ENCODE results near the gene CHCHD3.
"Not testable (repeated sequence)": the region's sequence is repeated elsewhere in the genome, so short reads cannot be mapped to it uniquely, and the experiment has no call there.

CHCHD3 gene

DNA sequence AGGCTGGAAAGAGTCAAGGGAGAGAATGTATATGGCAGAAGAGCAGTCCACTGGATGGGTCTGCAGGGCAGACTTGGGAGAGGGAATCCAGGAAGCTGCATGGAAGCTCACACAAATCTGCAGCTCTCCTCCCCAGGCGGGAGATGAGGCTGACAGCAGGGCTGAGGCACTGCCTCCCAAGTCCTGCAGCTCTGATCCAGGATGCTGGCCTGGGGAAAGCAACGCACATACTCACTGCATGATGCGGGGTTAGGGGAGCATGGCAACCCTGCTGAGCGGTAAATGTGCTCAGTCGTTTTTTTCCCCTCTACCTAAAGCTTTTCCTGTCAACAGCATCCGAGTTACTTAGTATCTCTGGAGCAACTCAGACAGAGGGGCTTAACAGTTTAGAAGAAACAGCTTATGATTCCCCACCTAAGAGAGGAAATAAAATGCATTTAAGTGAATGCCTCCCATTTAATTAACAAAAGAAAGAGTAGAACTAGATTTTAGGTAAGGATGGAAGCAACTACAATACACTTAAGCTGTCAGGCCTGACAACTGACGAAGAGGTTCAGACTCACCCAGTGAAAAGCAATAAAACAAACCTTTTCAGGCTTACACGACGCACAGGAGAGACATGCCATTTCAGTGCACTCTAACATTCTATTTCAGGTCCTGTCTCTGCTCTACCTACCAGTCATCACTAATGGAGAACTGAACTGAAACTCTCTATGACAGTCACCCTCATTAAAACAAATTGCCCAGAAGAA, 37.0 kb downstream of the CHCHD3 start:
- no peak for TF ChIP-seq Cebpa-rat (IDR thresholded peaks at IDR 0.05)
- H3K4me1 ChIP-seq = peaks cover 0 to 5% (median 2%) of the 10 kb centered on the region in 10 experiments; a peak in 8 of 20 replicates
- H3K27ac ChIP-seq = no peak overlapping the region
- peaks cover 23 to 67% (median 40%) of the 10 kb centered on the region in 11 experiments; a peak in 20 of 22 replicates for H3K36me3 ChIP-seq
- H3K4me2 ChIP-seq = no peak overlapping the region
- H3K4me3 ChIP-seq = no peak overlapping the region
- no peaks in the 10 kb centered on the region for H3K27me3 ChIP-seq
- H3K9ac ChIP-seq = no peak overlapping the region
- peaks cover 1 to 100% (median 45%) of the 10 kb centered on the region in 11 experiments; a peak in 18 of 22 replicates for H4K20me1 ChIP-seq
- peaks cover 0 to 9% (median 0%) of the 10 kb centered on the region in 11 experiments; a peak in 4 of 22 replicates for H3K9me3 ChIP-seq (replicated peaks in 1 of 11)

DNA sequence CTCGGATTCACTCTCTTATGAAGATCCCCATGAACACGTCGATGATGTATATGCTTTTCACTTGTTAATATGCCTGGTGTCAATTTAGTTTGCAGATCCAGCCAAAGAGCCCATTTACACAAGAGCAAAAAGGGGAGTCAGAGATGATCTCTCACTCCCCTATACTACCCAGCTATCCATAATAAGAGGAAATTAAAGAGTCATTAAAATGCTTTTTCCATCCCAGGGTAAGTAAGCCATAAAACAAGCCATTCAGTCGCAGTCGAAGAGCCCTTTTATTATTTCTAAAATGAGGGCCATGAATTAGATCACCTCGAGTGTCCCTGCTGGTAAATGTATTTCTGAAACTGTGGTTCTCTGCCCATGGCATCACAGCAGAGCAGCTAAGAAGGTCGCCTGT, 41.2 kb downstream of the CHCHD3 start:
- Histone ChIP-seq H4K20me1 (peaks cover 6 to 84% (median 28%) of the 10 kb centered on the region in 11 experiments; a peak in 16 of 22 replicates), H3K36me3 (peaks cover 10 to 52% (median 20%) of the 10 kb centered on the region in 11 experiments; a peak in 21 of 22 replicates), H3K27me3 (no peaks in the 10 kb centered on the region), H3K9ac (no peak overlapping the region), H3K4me2 (no peak overlapping the region), H3K4me1 (peaks cover 0 to 11% (median 4%) of the 10 kb centered on the region in 10 experiments; a peak in 9 of 20 replicates), H3K27ac (no peak overlapping the region), H3K4me3 (no peak overlapping the region), H3K9me3 (replicated peaks in 1 of 11) (peaks cover 0 to 3% (median 0%) of the 10 kb centered on the region in 11 experiments; a peak in 5 of 22 replicates)
- TF ChIP-seq Cebpa-rat (IDR thresholded peaks at IDR 0.05) = no peak

DNA sequence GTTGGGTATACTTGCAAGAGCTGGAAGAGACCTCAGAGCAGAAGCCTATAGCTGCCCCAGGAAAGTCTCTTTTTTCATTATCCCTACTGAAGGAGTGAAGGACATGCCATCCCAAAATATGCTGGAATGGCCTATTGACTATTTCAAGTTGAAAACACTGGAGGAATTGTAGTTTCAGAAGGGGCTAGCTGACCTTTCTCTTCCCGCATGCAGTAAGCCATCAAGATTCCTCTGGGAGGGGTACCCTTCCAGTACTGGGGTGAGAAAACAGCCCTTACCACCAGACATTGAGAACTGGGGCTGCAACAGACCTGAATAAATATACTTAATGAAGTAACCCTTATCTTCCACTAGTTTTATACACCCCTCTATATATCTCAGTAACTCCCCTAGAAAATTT, 41.7 kb downstream of the CHCHD3 start:
- H4K20me1 ChIP-seq = peaks cover 6 to 79% (median 23%) of the 10 kb centered on the region in 11 experiments; a peak in 15 of 22 replicates
- H3K9ac ChIP-seq = no peak overlapping the region
- peaks cover 10 to 52% (median 23%) of the 10 kb centered on the region in 11 experiments; a peak in 20 of 22 replicates for H3K36me3 ChIP-seq
- no peak for TF ChIP-seq Cebpa-rat (IDR thresholded peaks at IDR 0.05)
- no peaks in the 10 kb centered on the region for H3K27me3 ChIP-seq
- H3K4me3 ChIP-seq = no peak overlapping the region
- H3K27ac ChIP-seq = no peak overlapping the region
- peaks cover 0 to 5% (median 0%) of the 10 kb centered on the region in 11 experiments; a peak in 5 of 22 replicates for H3K9me3 ChIP-seq (replicated peaks in 1 of 11)
- peaks cover 0 to 11% (median 4%) of the 10 kb centered on the region in 10 experiments; a peak in 9 of 20 replicates for H3K4me1 ChIP-seq
- H3K4me2 ChIP-seq = peak overlapping the region in 4 of 11 experiments; percentile 1 to 31 (median 22); a peak in 5 of 22 replicates

DNA sequence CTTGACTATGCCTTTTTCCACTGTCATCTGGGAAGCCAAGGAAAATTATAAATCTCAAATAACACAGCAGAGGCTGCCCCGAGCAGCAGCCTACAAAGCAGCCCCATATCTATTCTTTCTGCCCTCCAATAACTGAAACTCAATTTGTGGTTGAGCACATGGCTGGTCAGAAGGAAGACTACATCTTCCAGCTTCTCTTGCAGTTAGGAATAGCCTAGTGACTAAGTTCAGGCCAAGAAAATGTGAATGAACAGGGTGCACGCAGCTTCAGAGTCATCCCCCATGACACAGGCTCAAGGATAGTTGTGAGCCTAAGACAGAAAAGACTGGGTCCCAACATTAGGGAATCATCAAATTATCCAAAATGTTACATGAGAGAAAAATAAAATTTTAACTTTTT, 42.3 kb downstream of the CHCHD3 start:
- Histone ChIP-seq H3K27ac (no peak overlapping the region), H3K4me3 (no peak overlapping the region), H3K9me3 (replicated peaks in 1 of 11) (peaks cover 0 to 5% (median 0%) of the 10 kb centered on the region in 11 experiments; a peak in 5 of 22 replicates)

DNA sequence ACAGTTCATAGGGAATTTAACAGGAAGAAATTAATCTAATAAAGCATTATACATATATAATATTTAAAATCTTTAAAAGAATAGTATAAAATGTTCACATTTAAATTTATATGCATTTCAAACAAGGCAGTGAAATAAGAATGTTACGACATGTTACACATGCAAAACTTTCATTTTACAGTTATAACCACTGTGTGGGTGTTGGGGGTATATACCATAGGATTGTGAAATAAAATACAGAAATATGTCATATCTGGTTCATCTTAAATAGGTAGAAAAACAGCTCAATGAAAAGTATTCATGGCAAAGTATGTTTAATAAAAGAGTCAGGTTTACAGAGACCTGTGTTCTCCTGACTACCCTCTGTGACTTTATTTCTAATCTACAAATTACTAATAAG, 45.6 kb downstream of the CHCHD3 start:
- Histone ChIP-seq H3K4me3 (no peak overlapping the region), H3K4me1 (peaks cover 0 to 11% (median 4%) of the 10 kb centered on the region in 10 experiments; a peak in 9 of 20 replicates), H3K4me2 (no peak overlapping the region), H3K9ac (no peak overlapping the region), H4K20me1 (peaks cover 0 to 56% (median 6%) of the 10 kb centered on the region in 11 experiments; a peak in 10 of 22 replicates), H3K27me3 (no peaks in the 10 kb centered on the region), H3K27ac (no peak overlapping the region), H3K9me3 (replicated peaks in 1 of 11) (peaks cover 0 to 5% (median 0%) of the 10 kb centered on the region in 11 experiments; a peak in 5 of 22 replicates), H3K36me3 (peaks cover 3 to 37% (median 18%) of the 10 kb centered on the region in 11 experiments; a peak in 17 of 22 replicates)
- TF ChIP-seq Cebpa-rat (IDR thresholded peaks at IDR 0.05) = no peak

More for the DNA sequence above, 42.3 kb downstream of the CHCHD3 start:
- no peak for TF ChIP-seq Cebpa-rat (IDR thresholded peaks at IDR 0.05)
- Histone ChIP-seq H4K20me1 (peaks cover 1 to 73% (median 17%) of the 10 kb centered on the region in 11 experiments; a peak in 14 of 22 replicates), H3K9ac (no peak overlapping the region), H3K36me3 (peaks cover 5 to 49% (median 20%) of the 10 kb centered on the region in 11 experiments; a peak in 20 of 22 replicates), H3K4me2 (peak overlapping the region in 4 of 11 experiments; percentile 1 to 31 (median 22); a peak in 6 of 22 replicates), H3K27me3 (no peaks in the 10 kb centered on the region), H3K4me1 (peaks cover 0 to 11% (median 4%) of the 10 kb centered on the region in 10 experiments; a peak in 9 of 20 replicates)

DNA sequence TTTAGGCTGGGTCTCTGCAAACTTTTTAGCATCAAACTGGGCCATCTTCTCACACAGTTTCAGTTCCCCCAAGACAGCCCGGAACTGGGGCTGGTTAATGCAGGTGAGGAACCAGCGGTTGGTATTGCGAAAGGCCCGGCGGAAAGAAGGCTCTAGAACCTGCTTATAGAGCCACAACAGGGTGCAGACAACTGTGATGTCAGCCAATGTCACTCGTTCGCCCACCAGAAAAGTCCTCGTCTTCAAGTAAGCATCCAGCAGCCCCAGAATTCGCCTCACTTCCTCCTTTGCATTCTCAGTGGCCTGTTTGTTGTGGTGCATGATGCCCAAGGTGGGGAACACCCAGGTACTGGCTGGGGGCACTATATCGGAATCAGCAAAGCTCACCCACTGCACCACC, 46.6 kb downstream of the CHCHD3 start:
- TF ChIP-seq Cebpa-rat (IDR thresholded peaks at IDR 0.05) = 0 out of 22 replicates have a peak, but pooled peaks of 1 of the 11 experiments have one; percentile 8
- Histone ChIP-seq H3K36me3 (peaks cover 3 to 31% (median 14%) of the 10 kb centered on the region in 11 experiments; a peak in 17 of 22 replicates), H4K20me1 (peaks cover 0 to 45% (median 6%) of the 10 kb centered on the region in 11 experiments; a peak in 9 of 22 replicates)
- not testable (repeated sequence) for H3K9ac ChIP-seq; H3K4me2 ChIP-seq; H3K9me3 ChIP-seq (replicated peaks in 1 of 11); H3K27ac ChIP-seq; H3K4me1 ChIP-seq; H3K4me3 ChIP-seq; H3K27me3 ChIP-seq

DNA sequence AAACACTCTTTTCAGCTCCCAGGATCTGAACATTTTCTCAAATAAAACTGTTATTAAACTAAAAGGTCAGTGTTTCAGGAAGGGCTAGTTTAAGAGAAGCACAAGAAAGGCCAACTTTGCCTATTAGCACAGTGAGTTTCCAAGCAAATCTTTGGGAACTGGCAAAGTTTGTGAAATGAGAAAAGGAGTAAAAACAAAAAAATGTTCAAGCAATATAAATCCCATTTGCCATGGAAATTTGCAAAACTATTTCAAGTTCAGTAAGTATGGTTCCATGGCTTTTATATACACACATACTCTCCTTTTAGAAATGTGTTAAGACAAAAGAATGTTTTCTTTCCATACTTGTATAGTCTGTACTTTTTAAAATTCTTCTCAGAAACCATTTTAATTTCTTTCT, 51.5 kb downstream of the CHCHD3 start:
- Histone ChIP-seq H3K9me3 (replicated peaks in 1 of 11) (peaks cover 17 to 38% (median 33%) of the 10 kb centered on the region in 11 experiments), H3K27ac (no peak overlapping the region), H3K4me1 (no peaks in the 10 kb centered on the region), H3K27me3 (no peaks in the 10 kb centered on the region), H3K36me3 (peaks cover 4 to 54% (median 22%) of the 10 kb centered on the region in 11 experiments; a peak in 18 of 22 replicates), H3K4me3 (no peak overlapping the region), H4K20me1 (peaks cover 0 to 28% (median 0%) of the 10 kb centered on the region in 11 experiments; a peak in 6 of 22 replicates), H3K4me2 (no peak overlapping the region), H3K9ac (no peak overlapping the region)
- no peak for TF ChIP-seq Cebpa-rat (IDR thresholded peaks at IDR 0.05)

DNA sequence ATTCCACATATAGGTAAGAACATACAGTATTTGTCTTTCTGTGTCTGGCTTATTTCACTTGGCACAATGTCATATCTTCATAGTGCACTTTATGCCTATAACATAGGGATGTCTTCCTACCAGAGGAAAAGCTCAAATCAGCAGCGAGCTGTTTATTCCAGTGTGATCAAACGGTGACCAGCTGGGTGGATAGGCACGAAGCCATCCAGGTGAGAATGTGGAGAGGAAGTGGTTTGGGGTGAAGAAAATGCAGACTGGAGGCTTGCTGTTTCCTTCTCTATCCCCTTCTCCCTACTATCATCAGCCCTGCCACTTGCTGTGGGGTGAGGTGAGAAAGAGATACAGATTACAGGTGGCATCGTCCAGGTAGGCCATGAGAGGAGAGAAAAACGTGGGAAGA, 52.4 kb downstream of the CHCHD3 start:
- Histone ChIP-seq H3K4me3 (no peak overlapping the region), H3K36me3 (peaks cover 7 to 53% (median 24%) of the 10 kb centered on the region in 11 experiments; a peak in 18 of 22 replicates), H3K4me2 (no peak overlapping the region), H3K9ac (no peak overlapping the region), H3K4me1 (no peaks in the 10 kb centered on the region), H4K20me1 (peaks cover 0 to 37% (median 4%) of the 10 kb centered on the region in 11 experiments; a peak in 7 of 22 replicates), H3K27ac (no peak overlapping the region), H3K9me3 (replicated peaks in 1 of 11) (peaks cover 17 to 38% (median 33%) of the 10 kb centered on the region in 11 experiments), H3K27me3 (no peaks in the 10 kb centered on the region)
- TF ChIP-seq Cebpa-rat (IDR thresholded peaks at IDR 0.05) = no peak

DNA sequence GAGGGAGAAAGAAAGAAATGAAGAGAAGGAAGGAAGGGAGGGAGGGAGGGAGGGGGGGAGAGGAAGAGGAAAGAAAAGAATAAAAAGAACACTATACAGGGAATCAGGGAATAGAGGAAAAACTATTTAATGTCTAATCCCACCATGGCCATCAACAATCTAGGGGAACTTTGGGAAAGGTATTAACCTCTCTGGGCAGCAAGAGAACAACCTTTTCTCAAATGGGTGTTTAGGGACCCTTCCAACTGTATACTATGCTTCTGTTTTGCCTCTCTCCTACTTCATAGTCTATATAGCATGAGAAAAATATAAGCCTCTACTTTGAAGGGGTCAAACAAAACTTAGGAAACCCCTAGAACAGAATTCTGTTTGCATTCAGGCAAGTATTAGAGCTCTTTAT, 54.5 kb downstream of the CHCHD3 start:
- peaks cover 17 to 38% (median 33%) of the 10 kb centered on the region in 11 experiments for H3K9me3 ChIP-seq (replicated peaks in 1 of 11)
- no peak for TF ChIP-seq Cebpa-rat (IDR thresholded peaks at IDR 0.05)
- no peak overlapping the region for H3K4me2 ChIP-seq
- H3K4me1 ChIP-seq = no peaks in the 10 kb centered on the region
- no peak overlapping the region for H3K27ac ChIP-seq
- H3K4me3 ChIP-seq = no peak overlapping the region
- H3K9ac ChIP-seq = no peak overlapping the region
- no peaks in the 10 kb centered on the region for H3K27me3 ChIP-seq
- peaks cover 9 to 68% (median 33%) of the 10 kb centered on the region in 11 experiments; a peak in 19 of 22 replicates for H3K36me3 ChIP-seq
- H4K20me1 ChIP-seq = peaks cover 0 to 33% (median 0%) of the 10 kb centered on the region in 11 experiments; a peak in 6 of 22 replicates
